Loucy (cell line): ENCODE measurements around the gene NKPD1.

Experiments
- CTCF ChIP-seq: fragments of 200-600 bp; sonication (generic); conservative IDR thresholded peaks from 2 replicates; pipeline ENCODE4 v1.5.1; 2014; ENCODE audit warnings: mild to moderate bottlenecking, antibody characterized with exemption, low read length
- EZH2phosphoT487 ChIP-seq: fragments of 200-600 bp; IDR thresholded peaks from 2 replicates; pipeline ENCODE4 v1.6.1; 2018; ENCODE audit warnings: antibody characterized with exemption, mild to moderate bottlenecking, moderate library complexity, borderline replicate concordance

DNA sequence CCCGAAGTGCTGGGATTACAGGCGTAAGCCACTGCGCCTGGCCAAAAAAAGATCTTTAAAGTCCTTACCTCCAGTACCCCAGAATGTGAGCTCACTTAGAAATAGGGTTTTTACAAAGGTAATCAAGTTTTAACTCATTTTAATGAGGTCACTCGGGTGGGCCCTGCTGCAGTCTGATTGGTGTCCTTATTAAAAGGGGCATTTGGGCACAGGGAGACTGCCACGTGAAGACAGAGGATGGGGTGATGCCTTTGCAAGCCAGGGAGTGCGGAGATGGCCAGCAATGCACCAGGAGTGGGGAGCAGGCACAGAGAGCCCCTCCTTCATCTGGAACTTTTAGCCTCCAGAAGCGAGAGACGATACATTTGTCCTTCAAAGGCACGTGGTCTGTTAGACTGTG, 11.7 kb downstream of the NKPD1 start:
- TF ChIP-seq CTCF: no peak
- TF ChIP-seq EZH2phosphoT487: no peak
